IMR-90 (cell line): ENCODE results near the gene CEP55. TPM values are rescaled to one million over a fixed set of nuclear protein-coding genes. Genes with fewer than 3 reads are reported as not detected.

Source experiments
- ATAC-seq: fragments of 200-7000 bp; cut with Tn5 transposase; 2 replicates; pipeline ENCODE4 v1.9.1; 2020; ENCODE audit warnings: low read depth, mild to moderate bottlenecking, moderate library complexity
- BruUV-seq: library from RNA; stranded (reverse); fragments of 400-500 nt; replicated peaks from 2 replicates; lab custom pipeline; 2021; lab: Mats Ljungman, UMichigan
- CTCF ChIA-PET: fragments of 300-600 bp; formaldehyde crosslinking; extraction: SDS; loops from one replicate; lab custom pipeline; 2021; ENCODE audit warnings: antibody characterized with exemption; lab: Yijun Ruan, JAX
- POLR2A ChIA-PET: fragments of 300-600 bp; sonication (Branson Sonifier 250); formaldehyde crosslinking; loops from one replicate; lab custom pipeline; 2022; ENCODE audit warnings: antibody characterized with exemption; ENCODE audit not compliant: unreplicated experiment; lab: Charles Lee
- DNase-seq: peaks from one replicate; pipeline ENCODE4 v3.0.0; 2013
- H2AFZ ChIP-seq: replicated peaks from 2 replicates; pipeline ENCODE3; 2013; ENCODE audit warnings: low read length, mild to moderate bottlenecking; ENCODE audit not compliant: poor library complexity
- H2AK5ac ChIP-seq: 2 replicates; pipeline ENCODE4 v1.6.1; 2013; ENCODE audit warnings: low read depth, low read length, inconsistent platforms
- H2AK9ac ChIP-seq: replicated peaks from 2 replicates; pipeline ENCODE3; 2013; ENCODE audit warnings: mild to moderate bottlenecking, low read depth, low read length, moderate library complexity; ENCODE audit not compliant: poor library complexity
- H2BK120ac ChIP-seq: 2 replicates; pipeline ENCODE4 v1.6.1; 2013; ENCODE audit warnings: low read depth, low read length, inconsistent platforms
- H2BK15ac ChIP-seq: 3 replicates; pipeline ENCODE4 v1.6.1; 2013; ENCODE audit warnings: low read depth, low read length, inconsistent platforms
- H2BK20ac ChIP-seq: 2 replicates; pipeline ENCODE4 v1.6.1; 2013; ENCODE audit warnings: low read depth, mild to moderate bottlenecking, inconsistent platforms, low read length, moderate library complexity
- H2BK5ac ChIP-seq: 2 replicates; pipeline ENCODE4 v1.6.1; 2013; ENCODE audit warnings: mild to moderate bottlenecking, low read depth, low read length, inconsistent platforms; ENCODE audit not compliant: poor library complexity, severe bottlenecking
- H3K14ac ChIP-seq: replicated peaks from 2 replicates; pipeline ENCODE4 v1.6.1; 2013; ENCODE audit warnings: low read depth, low read length, inconsistent platforms
- H3K18ac ChIP-seq: 2 replicates; pipeline ENCODE4 v1.6.1; 2013; ENCODE audit warnings: low read depth, low read length, control low read depth
- H3K23ac ChIP-seq: 2 replicates; pipeline ENCODE4 v1.6.1; 2013; ENCODE audit warnings: low read depth, low read length, inconsistent platforms
- H3K27ac ChIP-seq: 2 replicates; pipeline ENCODE4 v1.5.1; 2013; ENCODE audit warnings: mild to moderate bottlenecking, control low read depth, low read length; ENCODE audit not compliant: insufficient read depth
- H3K27me3 ChIP-seq: 2 replicates; pipeline ENCODE4 v1.6.1; 2013; ENCODE audit warnings: low read length; ENCODE audit not compliant: control insufficient read depth, insufficient read depth
- H3K36me3 ChIP-seq: 2 replicates; pipeline ENCODE4 v1.6.1; 2013; ENCODE audit warnings: low read length, mixed read lengths; ENCODE audit not compliant: control insufficient read depth, insufficient read depth
- H3K4ac ChIP-seq: 2 replicates; pipeline ENCODE4 v1.6.1; 2013; ENCODE audit warnings: low read depth, low read length, inconsistent platforms
- H3K4me1 ChIP-seq: 2 replicates; pipeline ENCODE4 v1.6.1; 2013; ENCODE audit warnings: low read length, mixed read lengths; ENCODE audit not compliant: control insufficient read depth, insufficient read depth
- H3K4me2 ChIP-seq: 2 replicates; pipeline ENCODE4 v1.6.1; 2013; ENCODE audit warnings: low read depth, mild to moderate bottlenecking, control low read depth, low read length, moderate library complexity
- H3K4me3 ChIP-seq: 2 replicates; pipeline ENCODE4 v1.5.1; 2013; ENCODE audit warnings: low read depth, mild to moderate bottlenecking, control low read depth, low read length, moderate library complexity; ENCODE audit not compliant: insufficient read depth
- H3K56ac ChIP-seq: 2 replicates; pipeline ENCODE4 v1.6.1; 2013; ENCODE audit warnings: low read length, inconsistent platforms; ENCODE audit not compliant: insufficient read depth; ENCODE audit errors: extremely low read depth
- H3K79me1 ChIP-seq, 2 experiments: 2 replicates each; pipeline ENCODE4 v1.6.1; 2013; ENCODE audit warnings: low read length in 2 of 2, inconsistent platforms in 1 of 2, low read depth in 1 of 2
- H3K9ac ChIP-seq: 2 replicates; pipeline ENCODE4 v1.6.1; 2013; ENCODE audit warnings: low read depth, low read length, control low read depth
- H3K9me1 ChIP-seq: 2 replicates; pipeline ENCODE4 v1.6.1; 2013; ENCODE audit warnings: low read length, inconsistent platforms; ENCODE audit not compliant: insufficient read depth
- H3K9me3 ChIP-seq: 2 replicates; pipeline ENCODE4 v1.6.1; 2013; ENCODE audit warnings: low read length; ENCODE audit not compliant: control insufficient read depth, insufficient read depth
- H4K20me1 ChIP-seq: 2 replicates; pipeline ENCODE4 v1.6.1; 2013; ENCODE audit warnings: low read length, inconsistent platforms; ENCODE audit not compliant: insufficient read depth
- H4K5ac ChIP-seq: 2 replicates; pipeline ENCODE4 v1.6.1; 2013; ENCODE audit warnings: mild to moderate bottlenecking, low read depth, low read length, control low read depth
- H4K8ac ChIP-seq, 2 experiments: 2 replicates each; pipeline ENCODE4 v1.6.1; 2013; ENCODE audit warnings: low read depth in 2 of 2, low read length in 2 of 2, control low read depth in 1 of 2, inconsistent platforms in 1 of 2
- H4K91ac ChIP-seq: 2 replicates; pipeline ENCODE4 v1.6.1; 2013; ENCODE audit warnings: low read depth, low read length, inconsistent platforms; ENCODE audit not compliant: insufficient read depth
- BHLHE40 ChIP-seq: fragments of 150-350 bp; IDR thresholded peaks from 2 replicates; pipeline ENCODE4 v1.6.1; 2016; ENCODE audit warnings: mild to moderate bottlenecking, low read depth, low read length
- CEBPB ChIP-seq: IDR thresholded peaks from 2 replicates; pipeline ENCODE4 v1.6.1; 2012; ENCODE audit warnings: low read depth, low read length, improper control_type of control experiment
- CHD1 ChIP-seq: IDR thresholded peaks from 2 replicates; pipeline ENCODE4 v1.6.1; 2012; ENCODE audit warnings: low read depth, low read length, improper control_type of control experiment
- CTCF ChIP-seq: conservative IDR thresholded peaks from 2 replicates; pipeline ENCODE4 v1.5.1; 2012; ENCODE audit warnings: mild to moderate bottlenecking, low read depth, low read length, improper control_type of control experiment
- ELK1 ChIP-seq: fragments of 150-350 bp; IDR thresholded peaks from 2 replicates; pipeline ENCODE4 v1.6.1; 2016; ENCODE audit warnings: low read depth, mild to moderate bottlenecking, low read length, moderate library complexity, borderline replicate concordance
- FOS ChIP-seq: fragments of 150-350 bp; IDR thresholded peaks from 2 replicates; pipeline ENCODE4 v1.6.1; 2016; ENCODE audit warnings: low read depth, low read length
- MAFK ChIP-seq: IDR thresholded peaks from 2 replicates; pipeline ENCODE4 v1.6.1; 2012; ENCODE audit warnings: low read depth, low read length, improper control_type of control experiment
- MAZ ChIP-seq: IDR thresholded peaks from 2 replicates; pipeline ENCODE4 v1.6.1; 2012; ENCODE audit warnings: low read depth, mild to moderate bottlenecking, low read length, improper control_type of control experiment, moderate library complexity, borderline replicate concordance
- MXI1 ChIP-seq: IDR thresholded peaks from 2 replicates; pipeline ENCODE4 v1.6.1; 2012; ENCODE audit warnings: low read depth, mild to moderate bottlenecking, low read length, moderate library complexity, borderline replicate concordance
- NFE2L2 ChIP-seq: fragments of 150-350 bp; IDR thresholded peaks from 2 replicates; pipeline ENCODE4 v1.6.1; 2016; ENCODE audit warnings: low read depth, mild to moderate bottlenecking, low read length
- POLR2A ChIP-seq: IDR thresholded peaks from 2 replicates; pipeline ENCODE4 v1.6.1; 2012; ENCODE audit warnings: mild to moderate bottlenecking, low read depth, low read length
- RAD21 ChIP-seq: IDR thresholded peaks from 2 replicates; pipeline ENCODE4 v1.6.1; 2012; ENCODE audit warnings: low read length, improper control_type of control experiment
- RCOR1 ChIP-seq: IDR thresholded peaks from 2 replicates; pipeline ENCODE4 v1.6.1; 2012; ENCODE audit warnings: mild to moderate bottlenecking, low read length, improper control_type of control experiment; ENCODE audit not compliant: insufficient replicate concordance
- RFX5 ChIP-seq: IDR thresholded peaks from 2 replicates; pipeline ENCODE4 v1.8.0; 2012; ENCODE audit warnings: low read depth, mild to moderate bottlenecking, low read length, moderate library complexity
- SMC3 ChIP-seq: fragments of 150-350 bp; IDR thresholded peaks from 2 replicates; pipeline ENCODE4 v1.6.1; 2016; ENCODE audit warnings: low read depth, mild to moderate bottlenecking, antibody characterized with exemption, low read length, moderate library complexity
- WGBS, 2 experiments: methylation state at CpG; one replicate each; pipeline versions ENCODE4 v1.1.5 to v1.1.7; 2013; ENCODE audit warnings: missing lambda C conversion rate in 2 of 2; ENCODE audit not compliant: insufficient read length in 1 of 2; ENCODE audit errors: extremely low coverage in 2 of 2; 5-methylcytosine and 5-hydroxymethylcytosine counted together
- dilution Hi-C: fragments of 300-500 bp; cut with HindIII; formaldehyde crosslinking; loops from one replicate; pipeline ENCODE4 v1.14.3; 2018; ENCODE audit warnings: low sequenced_read_pairs; ENCODE audit not compliant: unreplicated experiment
- in situ Hi-C: fragments of 300-500 bp; cut with MboI; formaldehyde crosslinking; loops from 3 replicates; pipeline ENCODE4 v1.14.3; 2019; ENCODE audit warnings: low sequenced_read_pairs, inconsistent platforms, mixed read lengths
- intact Hi-C: fragments of 100-400 bp; cut with micrococcal nuclease; formaldehyde crosslinking; loops from 2 replicates; pipeline ENCODE4 v1.10.0; 2022
- polyA plus RNA-seq, 3 experiments: library from polyadenylated mRNA; depleted of rRNA; stranded (reverse); fragments of >200 nt; gene quantifications; 2 replicates each; pipeline ENCODE4 v1.2.3, GENCODE V29; 2012; ENCODE audit warnings: low replicate concordance in 1 of 3
- total RNA-seq: library from RNA; depleted of rRNA; stranded (reverse); fragments of >200 nt; gene quantifications from 2 replicates; pipeline ENCODE4 v1.2.3, GENCODE V29; 2012
- TF ChIP-seq, protein P1 (sequence below): fragments of 150-350 bp; IDR thresholded peaks from 2 replicates; pipeline ENCODE4 v1.6.1; 2017; ENCODE audit warnings: mild to moderate bottlenecking, antibody characterized with exemption, low read length, low read depth

The CEP55 gene
- total and polyA plus RNA-seq, 2 of the 4 experiments (the other 2 are of a cell fraction), result 15.7 to 23.5 TPM

GRCh38 chr10:93513091-93513490 is 16.7 kb downstream of the CEP55 start:
- Histone ChIP-seq H3K36me3 (no peaks in the 10 kb centered on the region), H2AFZ (no peak overlapping the region), H3K23ac (no peak overlapping the region), H2BK15ac (no peak overlapping the region), H4K5ac (no peak overlapping the region), H3K9ac (no peak overlapping the region), H3K4me3 (no peak overlapping the region), H4K8ac (no peak overlapping the region), H2BK20ac (no peak overlapping the region), H3K14ac (no peak overlapping the region), H2BK120ac (no peak overlapping the region), H3K18ac (no peak overlapping the region), H3K56ac (no peak overlapping the region), H3K4me2 (no peak overlapping the region), H2AK5ac (no peak overlapping the region), H3K4me1 (peaks cover 5% of the 10 kb centered on the region), H3K4ac (no peak overlapping the region), H3K79me1 (peaks cover 4 to 8% of the 10 kb centered on the region in 2 experiments; a peak in 2 of 4 replicates), H3K9me3 (no peaks in the 10 kb centered on the region), H4K91ac (no peak overlapping the region), H2BK5ac (peak overlapping the region; percentile 56), H3K27me3 (no peaks in the 10 kb centered on the region), H3K9me1 (no peaks in the 10 kb centered on the region), H4K20me1 (no peaks in the 10 kb centered on the region), H3K27ac (no peak overlapping the region), H2AK9ac (no peak overlapping the region)
- ATAC-seq (no peak), DNase-seq (no peak)
- TF ChIP-seq CEBPB (no peak), ELK1 (no peak), MAFK (no peak), BHLHE40 (no peak), POLR2A (no peak), FOS (no peak), MAZ (no peak), MXI1 (no peak), RFX5 (no peak), RAD21 (no peak), SMC3 (no peak), CTCF (no peak), RCOR1 (no peak), CHD1 (no peak), NFE2L2 (no peak)
- TF ChIP-seq, protein P1, sequence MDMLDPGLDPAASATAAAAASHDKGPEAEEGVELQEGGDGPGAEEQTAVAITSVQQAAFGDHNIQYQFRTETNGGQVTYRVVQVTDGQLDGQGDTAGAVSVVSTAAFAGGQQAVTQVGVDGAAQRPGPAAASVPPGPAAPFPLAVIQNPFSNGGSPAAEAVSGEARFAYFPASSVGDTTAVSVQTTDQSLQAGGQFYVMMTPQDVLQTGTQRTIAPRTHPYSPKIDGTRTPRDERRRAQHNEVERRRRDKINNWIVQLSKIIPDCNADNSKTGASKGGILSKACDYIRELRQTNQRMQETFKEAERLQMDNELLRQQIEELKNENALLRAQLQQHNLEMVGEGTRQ, result no peak
- ChIA-PET CTCF (interaction anchor here (1.0 to 1.1 kb wide), 2 partner anchors 9 to 433 kb away, joined by 3 read pairs; no protein-coding TSS in a partner anchor), POLR2A (no interaction called here)
- no TSS peak for BruUV-seq
- dilution Hi-C loops, result no loop called here
- in situ Hi-C loops, result loop anchor here (10.0 to 25.0 kb wide), 2 partner anchors 428 to 626 kb away; no protein-coding TSS in a partner anchor
- intact Hi-C loops, result no loop called here
- WGBS, 2 experiments, result no CpG with 5 or more reads among the region's 1 CpG
